Loucy (cell line): ENCODE measurements around the gene SLC29A2.

ENCODE experiments used
- H2AFZ ChIP-seq: fragments of 200-600 bp; sonication (generic); 2 replicates; pipeline ENCODE4 v1.6.0; 2016; ENCODE audit warnings: antibody characterized with exemption, mild to moderate bottlenecking, low read length, moderate library complexity
- H3F3A ChIP-seq: fragments of 200-600 bp; 2 replicates; pipeline ENCODE4 v1.6.0; 2016; ENCODE audit warnings: antibody characterized with exemption, low read depth, mild to moderate bottlenecking
- H3K27me3 ChIP-seq: fragments of 200-600 bp; sonication (generic); 2 replicates; pipeline ENCODE4 v1.6.1; 2014; ENCODE audit warnings: low read length, mild to moderate bottlenecking; ENCODE audit not compliant: insufficient read depth, poor library complexity, severe bottlenecking
- H3K36me3 ChIP-seq: fragments of 200-600 bp; sonication (generic); 2 replicates; pipeline ENCODE4 v1.6.1; 2016; ENCODE audit warnings: low read length; ENCODE audit not compliant: insufficient read depth
- H3K4me1 ChIP-seq: fragments of 200-600 bp; sonication (generic); 2 replicates; pipeline ENCODE4 v1.5.1; 2014; ENCODE audit warnings: low read length, mild to moderate bottlenecking; ENCODE audit not compliant: insufficient read depth, poor library complexity, severe bottlenecking
- H3K4me2 ChIP-seq: fragments of 200-600 bp; sonication (generic); 2 replicates; pipeline ENCODE4 v1.6.0; 2014; ENCODE audit warnings: antibody characterized with exemption, low read length, low read depth, mild to moderate bottlenecking; ENCODE audit not compliant: poor library complexity, severe bottlenecking
- H3K4me3 ChIP-seq: fragments of 200-600 bp; sonication (generic); 2 replicates; pipeline ENCODE4 v1.5.1; 2014; ENCODE audit warnings: low read length, mild to moderate bottlenecking, mixed read lengths; ENCODE audit not compliant: poor library complexity, severe bottlenecking
- H3K79me2 ChIP-seq: fragments of 200-600 bp; sonication (generic); 2 replicates; pipeline ENCODE4 v1.6.1; 2014; ENCODE audit warnings: low read length; ENCODE audit not compliant: insufficient read depth
- H3K9ac ChIP-seq: fragments of 200-600 bp; sonication (generic); 2 replicates; pipeline ENCODE4 v1.6.0; 2014; ENCODE audit warnings: mild to moderate bottlenecking, low read depth, low read length, moderate library complexity; ENCODE audit not compliant: poor library complexity, severe bottlenecking
- H3K9me2 ChIP-seq: fragments of 200-600 bp; sonication (generic); replicated peaks from 2 replicates; pipeline ENCODE4 v1.6.1; 2016; ENCODE audit warnings: low read depth, low read length, mixed read lengths
- H3K9me3 ChIP-seq: fragments of 200-600 bp; sonication (generic); 2 replicates; pipeline ENCODE4 v1.6.1; 2014; ENCODE audit warnings: mild to moderate bottlenecking, antibody characterized with exemption, low read length, low read depth; ENCODE audit not compliant: insufficient read depth
- H4K20me1 ChIP-seq: fragments of 200-600 bp; sonication (generic); 2 replicates; pipeline ENCODE4 v1.6.0; 2014; ENCODE audit warnings: antibody characterized with exemption, low read length, mild to moderate bottlenecking; ENCODE audit not compliant: insufficient read depth, poor library complexity, severe bottlenecking
- CTCF ChIP-seq: fragments of 200-600 bp; sonication (generic); conservative IDR thresholded peaks from 2 replicates; pipeline ENCODE4 v1.5.1; 2014; ENCODE audit warnings: mild to moderate bottlenecking, antibody characterized with exemption, low read length
- EZH2phosphoT487 ChIP-seq: fragments of 200-600 bp; IDR thresholded peaks from 2 replicates; pipeline ENCODE4 v1.6.1; 2018; ENCODE audit warnings: antibody characterized with exemption, mild to moderate bottlenecking, moderate library complexity, borderline replicate concordance

Gene SLC29A2

GRCh38 chr11:66373265-66373664, 1.7 kb upstream of the SLC29A2 start:
- no peak overlapping the region for H2AFZ ChIP-seq
- H3K79me2 ChIP-seq, result no peaks in the 10 kb centered on the region
- H3K9me2 ChIP-seq, result no peaks in the 10 kb centered on the region
- peaks cover 10% of the 10 kb centered on the region for H3K4me1 ChIP-seq
- H3K4me3 ChIP-seq, result peak overlapping the region; percentile 74
- H3K36me3 ChIP-seq, result no peaks in the 10 kb centered on the region
- no peaks in the 10 kb centered on the region for H3K9me3 ChIP-seq
- TF ChIP-seq EZH2phosphoT487, result no peak
- TF ChIP-seq CTCF, result no peak
- H3K9ac ChIP-seq, result peak overlapping the region; percentile 71
- no peaks in the 10 kb centered on the region for H3K27me3 ChIP-seq
- H4K20me1 ChIP-seq, result no peaks in the 10 kb centered on the region
- H3F3A ChIP-seq, result no peaks in the 10 kb centered on the region
- peak overlapping the region; percentile 78 for H3K4me2 ChIP-seq

GRCh38 chr11:66369073-66369894, 2.3 kb downstream of the SLC29A2 start:
- Histone ChIP-seq H3K36me3 (no peaks in the 10 kb centered on the region), H3K9me3 (no peaks in the 10 kb centered on the region), H3K9me2 (no peaks in the 10 kb centered on the region), H3K4me3 (no peak overlapping the region), H3K4me1 (peaks cover 10% of the 10 kb centered on the region), H3K79me2 (no peaks in the 10 kb centered on the region), H3K27me3 (no peaks in the 10 kb centered on the region), H3K4me2 (no peak overlapping the region), H2AFZ (no peak overlapping the region), H3K9ac (no peak overlapping the region), H4K20me1 (no peaks in the 10 kb centered on the region), H3F3A (no peaks in the 10 kb centered on the region)
- TF ChIP-seq EZH2phosphoT487 (no peak), CTCF (no peak)

- Histone ChIP-seq H3K4me3 (no peak overlapping the region), H3K9ac (no peak overlapping the region), H3K36me3 (no peaks in the 10 kb centered on the region), H3K4me2 (no peak overlapping the region), H2AFZ (no peak overlapping the region), H3K4me1 (peaks cover 10% of the 10 kb centered on the region), H3K79me2 (no peaks in the 10 kb centered on the region), H4K20me1 (no peaks in the 10 kb centered on the region), H3K9me2 (no peaks in the 10 kb centered on the region), H3K9me3 (no peaks in the 10 kb centered on the region), H3F3A (no peaks in the 10 kb centered on the region), H3K27me3 (no peaks in the 10 kb centered on the region)
- TF ChIP-seq CTCF (no peak), EZH2phosphoT487 (no peak)
Measured at GRCh38 chr11:66368484-66368883, 3.1 kb downstream of the SLC29A2 start.
